Activated B cell treated with CpG ODN at 0.5 μM for 24 hours (primary cell): ENCODE measurements around the gene USP7. TPM values are rescaled to one million over a fixed set of nuclear protein-coding genes. Genes with fewer than 3 reads are reported as not detected.

Experiments used
- ATAC-seq: fragments of 200-7000 bp; cut with Tn5 transposase; one replicate; pipeline ENCODE4 v1.10.0; 2021; ENCODE audit warnings: low read depth, mild to moderate bottlenecking, moderate library complexity
- CTCF ChIA-PET: fragments of 350-600 bp; sonication (Branson Sonifier 250); formaldehyde crosslinking; loops from one replicate; lab custom pipeline; 2021; ENCODE audit warnings: antibody characterized with exemption; lab: Charles Lee
- POLR2A ChIA-PET: fragments of 350-600 bp; sonication (Branson Sonifier 250); formaldehyde crosslinking; loops from one replicate; lab custom pipeline; 2021; ENCODE audit warnings: antibody characterized with exemption; lab: Charles Lee
- DNase-seq: peaks from one replicate; pipeline ENCODE4 v3.0.0; 2022
- H3K27ac Mint-ChIP-seq: one replicate; pipeline ENCODE4 v1.8.0; 2020; ENCODE audit warnings: mixed read lengths
- H3K27me3 Mint-ChIP-seq: one replicate; pipeline ENCODE4 v1.8.0; 2021; ENCODE audit warnings: mixed read lengths
- H3K36me3 Mint-ChIP-seq: one replicate; pipeline ENCODE4 v1.8.0; 2021; ENCODE audit warnings: low read depth, mixed read lengths
- H3K4me1 Mint-ChIP-seq: one replicate; pipeline ENCODE4 v1.8.0; 2021; ENCODE audit warnings: mixed read lengths
- H3K4me3 Mint-ChIP-seq: one replicate; pipeline ENCODE4 v1.8.0; 2020; ENCODE audit warnings: mild to moderate bottlenecking, mixed read lengths
- H3K9me3 Mint-ChIP-seq: one replicate; pipeline ENCODE4 v1.8.0; 2020; ENCODE audit warnings: mixed read lengths
- intact Hi-C: fragments of 100-400 bp; cut with micrococcal nuclease; formaldehyde crosslinking; loops from one replicate; pipeline ENCODE4 v1.15.1; 2024
- total RNA-seq: library from RNA; stranded (reverse); gene quantifications from 2 replicates; pipeline ENCODE4 v1.2.3, GENCODE V29; 2022
- TF ChIP-seq, protein P1 (sequence below): fragments of 200-600 bp; IDR thresholded peaks from one replicate; pipeline ENCODE4 v1.8.0; 2022; ENCODE audit warnings: antibody characterized with exemption, mild to moderate bottlenecking

The USP7 gene
- total RNA-seq, 1 donor from 2014 or later = 193 TPM

DNA sequence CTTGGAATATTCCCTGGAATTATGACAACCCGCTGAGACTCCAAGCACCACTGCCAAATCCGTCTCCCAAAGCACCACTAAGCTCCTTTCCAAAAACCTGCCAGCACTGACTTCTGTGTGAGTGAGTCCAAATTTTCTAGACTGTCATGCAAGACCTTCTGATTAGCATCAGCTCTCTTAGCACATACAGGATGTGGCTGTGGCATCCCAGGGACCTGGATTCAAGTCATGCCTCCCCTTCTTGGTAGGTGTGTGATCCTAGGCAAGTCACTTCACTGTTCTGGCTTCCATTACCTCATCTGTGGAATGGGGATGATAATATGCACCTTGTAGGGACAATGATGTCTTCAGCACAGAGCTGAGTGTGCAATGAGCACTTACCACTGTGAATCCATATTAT lies 38.3 kb upstream of the USP7 start:
- H3K27ac Mint-ChIP-seq = no peak overlapping the region
- H3K4me3 Mint-ChIP-seq = no peak overlapping the region
- H3K27me3 Mint-ChIP-seq = peaks cover 3% of the 10 kb centered on the region
- H3K36me3 Mint-ChIP-seq = no peaks in the 10 kb centered on the region
- intact Hi-C loops = no loop called here
- ChIA-PET POLR2A (no interaction called here), CTCF (no interaction called here)
- no peak for DNase-seq
- H3K4me1 Mint-ChIP-seq = no peaks in the 10 kb centered on the region
- TF ChIP-seq, protein P1, sequence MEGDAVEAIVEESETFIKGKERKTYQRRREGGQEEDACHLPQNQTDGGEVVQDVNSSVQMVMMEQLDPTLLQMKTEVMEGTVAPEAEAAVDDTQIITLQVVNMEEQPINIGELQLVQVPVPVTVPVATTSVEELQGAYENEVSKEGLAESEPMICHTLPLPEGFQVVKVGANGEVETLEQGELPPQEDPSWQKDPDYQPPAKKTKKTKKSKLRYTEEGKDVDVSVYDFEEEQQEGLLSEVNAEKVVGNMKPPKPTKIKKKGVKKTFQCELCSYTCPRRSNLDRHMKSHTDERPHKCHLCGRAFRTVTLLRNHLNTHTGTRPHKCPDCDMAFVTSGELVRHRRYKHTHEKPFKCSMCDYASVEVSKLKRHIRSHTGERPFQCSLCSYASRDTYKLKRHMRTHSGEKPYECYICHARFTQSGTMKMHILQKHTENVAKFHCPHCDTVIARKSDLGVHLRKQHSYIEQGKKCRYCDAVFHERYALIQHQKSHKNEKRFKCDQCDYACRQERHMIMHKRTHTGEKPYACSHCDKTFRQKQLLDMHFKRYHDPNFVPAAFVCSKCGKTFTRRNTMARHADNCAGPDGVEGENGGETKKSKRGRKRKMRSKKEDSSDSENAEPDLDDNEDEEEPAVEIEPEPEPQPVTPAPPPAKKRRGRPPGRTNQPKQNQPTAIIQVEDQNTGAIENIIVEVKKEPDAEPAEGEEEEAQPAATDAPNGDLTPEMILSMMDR = no peak
- ATAC-seq = no peak
- H3K9me3 Mint-ChIP-seq = no peaks in the 10 kb centered on the region

GRCh38 chr16:9000664-9001063 lies 37.0 kb upstream of the USP7 start:
- H3K27ac Mint-ChIP-seq = no peak overlapping the region
- no peaks in the 10 kb centered on the region for H3K4me1 Mint-ChIP-seq
- ChIA-PET POLR2A (no interaction called here), CTCF (no interaction called here)
- TF ChIP-seq, protein P1 = no peak
- H3K9me3 Mint-ChIP-seq = no peaks in the 10 kb centered on the region
- no peaks in the 10 kb centered on the region for H3K27me3 Mint-ChIP-seq
- H3K4me3 Mint-ChIP-seq = no peak overlapping the region
- no peak for ATAC-seq
- intact Hi-C loops = no loop called here
- DNase-seq = no peak
- no peaks in the 10 kb centered on the region for H3K36me3 Mint-ChIP-seq

DNA sequence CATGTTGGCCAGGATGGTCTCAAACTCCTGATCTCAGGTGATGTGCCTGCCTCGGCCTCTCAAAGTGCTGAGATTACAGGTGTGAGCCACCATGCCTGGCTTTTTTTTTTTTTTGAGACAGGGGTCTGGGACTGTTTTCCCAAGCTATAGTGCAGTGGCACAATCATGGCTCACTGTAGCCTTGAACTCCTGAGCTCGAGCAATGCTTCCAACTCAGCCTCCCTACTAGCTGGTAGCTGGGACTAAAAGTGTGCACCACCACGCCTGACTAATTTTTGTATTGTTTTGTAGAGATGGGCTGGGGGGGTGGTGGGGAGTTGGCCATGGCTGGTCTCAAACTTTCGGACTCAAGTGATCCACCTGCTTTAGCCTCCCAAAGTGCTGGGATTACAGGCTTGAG lies 36.1 kb upstream of the USP7 start:
- CTCF ChIA-PET = no interaction called here
- Mint-ChIP-seq H3K36me3 (no peaks in the 10 kb centered on the region), H3K9me3 (no peaks in the 10 kb centered on the region), H3K27ac (no peak overlapping the region), H3K4me1 (no peaks in the 10 kb centered on the region), H3K27me3 (no peaks in the 10 kb centered on the region), H3K4me3 (no peak overlapping the region)
- TF ChIP-seq, protein P1 = no peak
- ATAC-seq (no peak), DNase-seq (no peak)
- POLR2A ChIA-PET = no interaction called here
- intact Hi-C loops = no loop called here

DNA sequence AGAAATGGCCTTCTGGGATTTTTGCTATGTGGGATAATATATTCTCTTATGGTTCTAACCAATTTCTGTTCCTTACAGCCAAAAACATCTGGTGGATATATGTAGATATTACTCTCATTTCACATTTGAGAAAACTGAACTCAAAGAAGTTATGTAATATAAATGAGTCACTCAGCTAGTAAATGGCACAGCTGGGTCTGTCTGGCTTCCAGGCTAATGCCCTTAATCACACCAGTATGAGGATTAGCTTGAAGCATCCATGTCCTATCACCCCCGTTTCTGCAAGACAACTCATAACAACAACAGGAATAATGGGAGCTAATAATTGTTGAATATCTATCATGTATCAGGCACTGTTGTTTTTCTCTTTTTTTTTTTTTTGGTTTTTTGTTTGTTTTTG lies 34.4 kb upstream of the USP7 start:
- H3K27ac Mint-ChIP-seq = no peak overlapping the region
- no peak for DNase-seq
- intact Hi-C loops = no loop called here
- H3K4me3 Mint-ChIP-seq = no peak overlapping the region
- H3K27me3 Mint-ChIP-seq = no peaks in the 10 kb centered on the region
- no peaks in the 10 kb centered on the region for H3K9me3 Mint-ChIP-seq
- ChIA-PET CTCF (interaction anchor here (1.0 kb wide), 1 partner anchor 11 kb away, joined by 3 read pairs; no protein-coding TSS in a partner anchor), POLR2A (no interaction called here)
- H3K36me3 Mint-ChIP-seq = no peaks in the 10 kb centered on the region
- no peak for ATAC-seq
- TF ChIP-seq, protein P1 = no peak
- no peaks in the 10 kb centered on the region for H3K4me1 Mint-ChIP-seq

DNA sequence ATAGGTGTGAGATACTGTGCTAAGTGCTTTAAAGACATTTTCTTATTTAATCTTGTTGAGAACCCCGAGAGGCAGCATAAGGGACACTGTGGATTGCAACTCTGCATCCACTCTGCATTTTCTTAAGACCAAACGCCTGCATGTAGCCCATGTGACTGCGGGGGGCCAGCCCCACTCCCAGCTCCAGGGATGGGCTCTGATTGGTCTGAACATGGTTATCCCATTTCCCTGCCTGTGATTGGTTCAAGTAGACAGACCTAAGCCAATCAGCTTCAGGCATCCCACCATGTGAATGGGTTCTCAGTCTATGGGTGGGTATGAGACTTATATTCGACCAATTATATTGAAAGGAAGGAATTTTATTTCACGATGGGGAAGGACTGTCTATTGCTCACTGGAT lies 33.2 kb upstream of the USP7 start:
- H3K9me3 Mint-ChIP-seq = no peaks in the 10 kb centered on the region
- no peak overlapping the region for H3K27ac Mint-ChIP-seq
- ATAC-seq = no peak
- ChIA-PET CTCF (interaction anchor here (0.8 kb wide), 1 partner anchor 12 kb away, joined by 3 read pairs; no protein-coding TSS in a partner anchor), POLR2A (interaction anchor here (0.6 kb wide), 1 partner anchor 315 kb away, joined by 4 read pairs; no protein-coding TSS in a partner anchor)
- H3K4me1 Mint-ChIP-seq = no peaks in the 10 kb centered on the region
- H3K4me3 Mint-ChIP-seq = no peak overlapping the region
- intact Hi-C loops = no loop called here
- DNase-seq = no peak
- H3K27me3 Mint-ChIP-seq = no peaks in the 10 kb centered on the region
- no peaks in the 10 kb centered on the region for H3K36me3 Mint-ChIP-seq
- TF ChIP-seq, protein P1 = no peak
